GM10266 (cell line): ENCODE measurements around the gene TSPAN4.

Experiments used
- DNase-seq: peaks from one replicate; pipeline ENCODE4 v3.0.0; 2012; ENCODE audit errors: extremely low spot score
- CTCF ChIP-seq: IDR thresholded peaks from 2 replicates; pipeline ENCODE4 v1.5.1; 2012; ENCODE audit warnings: mild to moderate bottlenecking, low read depth; ENCODE audit not compliant: control insufficient read depth, insufficient read depth; ENCODE audit errors: missing control alignments

The TSPAN4 gene

GRCh38 chr11:882596-882995 lies 39.9 kb downstream of the TSPAN4 start:
- TF ChIP-seq CTCF: no peak
- no peak for DNase-seq

- no peak for TF ChIP-seq CTCF
- no peak for DNase-seq
Measured at GRCh38 chr11:883527-883926, 40.9 kb downstream of the TSPAN4 start.

DNA sequence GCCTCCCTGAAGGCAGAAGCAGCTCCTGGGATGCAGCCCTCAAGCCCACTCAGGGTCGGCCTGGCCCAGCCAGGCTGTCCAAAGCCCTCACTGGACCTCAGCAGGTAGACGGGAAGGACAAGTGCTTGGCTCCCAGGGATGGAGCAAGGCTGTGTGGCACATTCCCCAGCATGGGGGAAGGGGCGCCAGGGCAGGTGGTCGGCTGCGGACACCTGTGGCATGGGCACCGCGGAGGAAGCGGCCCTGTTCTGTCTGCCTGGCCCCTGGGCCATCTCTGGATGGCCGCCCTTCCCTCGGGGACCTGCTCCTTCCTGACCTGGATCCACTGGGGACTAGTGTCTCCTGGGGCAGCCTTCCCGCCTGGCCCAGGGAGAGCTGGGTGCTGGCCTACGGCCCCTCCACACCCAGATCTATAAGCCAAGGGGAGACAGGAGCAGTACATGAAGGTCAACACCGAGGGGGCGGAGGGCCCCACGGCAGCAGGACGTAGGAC lies 42.0 kb downstream of the TSPAN4 start:
- no peak for DNase-seq
- no peak for TF ChIP-seq CTCF

GRCh38 chr11:886568-886967 lies 43.9 kb downstream of the TSPAN4 start:
- TF ChIP-seq CTCF: no peak
- no peak for DNase-seq

DNA sequence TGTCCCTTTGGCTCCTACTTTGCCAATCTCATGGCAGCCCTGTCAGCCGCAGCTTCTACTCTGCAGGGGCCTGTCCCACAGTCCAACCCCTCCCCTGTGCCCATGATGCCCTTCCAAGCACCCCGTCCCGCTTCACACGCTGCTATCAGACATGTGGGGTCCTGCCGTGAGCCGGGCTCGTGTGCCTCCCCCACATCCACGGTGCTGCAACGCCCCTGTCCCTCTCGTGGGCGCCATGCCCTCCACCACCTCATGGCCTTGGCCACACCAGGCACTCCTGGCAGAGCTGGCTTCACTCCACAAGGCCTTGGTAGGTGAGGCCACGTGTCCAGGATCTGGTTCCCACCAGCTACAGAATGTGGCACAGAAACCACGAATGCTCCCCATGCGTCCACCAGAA lies 44.9 kb downstream of the TSPAN4 start:
- DNase-seq: no peak
- no peak for TF ChIP-seq CTCF

GRCh38 chr11:888310-889212 lies 45.9 kb downstream of the TSPAN4 start:
- DNase-seq: no peak
- no peak for TF ChIP-seq CTCF

GRCh38 chr11:889257-889656 lies 46.6 kb downstream of the TSPAN4 start:
- TF ChIP-seq CTCF: no peak
- DNase-seq: no peak
